Measurements from ENCODE around the gene HECTD4. TPM values are rescaled to one million over a fixed set of nuclear protein-coding genes. Genes with fewer than 3 reads are reported as not detected.

HECTD4 gene
- total and polyA plus RNA-seq, 9 of the 15 experiments (the other 6 are each of a cell fraction or from before 2014, with no cell fraction given) = 3.5 to 33.3 (median 13.5) TPM

DNA sequence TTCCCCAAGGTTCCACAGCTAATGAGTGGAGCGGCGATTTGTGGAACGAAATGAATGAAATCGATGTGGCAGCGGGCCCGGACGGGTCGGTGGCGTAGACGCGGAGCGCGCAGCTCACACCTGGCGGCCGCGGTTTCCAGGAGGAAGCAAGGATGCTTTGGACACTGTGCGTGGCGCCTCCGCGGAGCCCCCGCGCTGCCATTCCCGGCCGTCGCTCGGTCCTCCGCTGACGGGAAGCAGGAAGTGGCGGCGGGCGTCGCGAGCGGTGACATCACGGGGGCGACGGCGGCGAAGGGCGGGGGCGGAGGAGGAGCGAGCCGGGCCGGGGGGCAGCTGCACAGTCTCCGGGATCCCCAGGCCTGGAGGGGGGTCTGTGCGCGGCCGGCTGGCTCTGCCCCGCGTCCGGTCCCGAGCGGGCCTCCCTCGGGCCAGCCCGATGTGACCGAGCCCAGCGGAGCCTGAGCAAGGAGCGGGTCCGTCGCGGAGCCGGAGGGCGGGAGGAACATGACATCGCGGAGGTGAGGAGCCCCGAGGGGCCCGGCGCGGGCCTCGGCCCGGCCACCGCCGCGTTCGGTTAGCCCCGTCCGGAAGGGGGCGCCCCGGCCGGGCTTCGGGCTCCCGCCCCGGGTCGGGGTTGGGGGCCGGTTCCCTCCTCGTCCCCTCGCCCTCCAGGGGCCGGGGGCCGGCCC is 36.5 kb upstream of the HECTD4 start, which contains the start of gene PTPN11 (continued):
- TF ChIP-seq SMC3 (conservative IDR thresholded peaks at IDR 0.05; ENCODE audit: insufficient read depth, low read depth, low read length) = 0 out of 2 replicates have a peak, but pooled peaks have one; percentile 1
- TF ChIP-seq SPI1 (IDR thresholded peaks at IDR 0.05; ENCODE audit: borderline replicate concordance, low read depth, low read length) = peak; percentile 78
- TF ChIP-seq ZKSCAN1 (IDR thresholded peaks at IDR 0.05; ENCODE audit: low read depth, low read length) = no peak; the same call in 1 of the 2 replicates
- TF ChIP-seq GATAD2A (IDR thresholded peaks at IDR 0.05) = 0 out of 2 replicates have a peak, but pooled peaks have one; percentile 36
- TF ChIP-seq DMBX1 (CRISPR knock-in tag; IDR thresholded peaks at IDR 0.05; ENCODE audit: borderline replicate concordance) = 0 out of 2 replicates have a peak, but pooled peaks have one; percentile 16
- peak; percentile 53; the same call in 1 of the 2 replicates for TF ChIP-seq RB1 (IDR thresholded peaks at IDR 0.05; ENCODE audit: low read depth)
- TF ChIP-seq, protein P1, sequence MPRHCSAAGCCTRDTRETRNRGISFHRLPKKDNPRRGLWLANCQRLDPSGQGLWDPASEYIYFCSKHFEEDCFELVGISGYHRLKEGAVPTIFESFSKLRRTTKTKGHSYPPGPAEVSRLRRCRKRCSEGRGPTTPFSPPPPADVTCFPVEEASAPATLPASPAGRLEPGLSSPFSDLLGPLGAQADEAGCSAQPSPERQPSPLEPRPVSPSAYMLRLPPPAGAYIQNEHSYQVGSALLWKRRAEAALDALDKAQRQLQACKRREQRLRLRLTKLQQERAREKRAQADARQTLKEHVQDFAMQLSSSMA (CRISPR knock-in tag; IDR thresholded peaks at IDR 0.05) = no peak
- TF ChIP-seq, protein P2, sequence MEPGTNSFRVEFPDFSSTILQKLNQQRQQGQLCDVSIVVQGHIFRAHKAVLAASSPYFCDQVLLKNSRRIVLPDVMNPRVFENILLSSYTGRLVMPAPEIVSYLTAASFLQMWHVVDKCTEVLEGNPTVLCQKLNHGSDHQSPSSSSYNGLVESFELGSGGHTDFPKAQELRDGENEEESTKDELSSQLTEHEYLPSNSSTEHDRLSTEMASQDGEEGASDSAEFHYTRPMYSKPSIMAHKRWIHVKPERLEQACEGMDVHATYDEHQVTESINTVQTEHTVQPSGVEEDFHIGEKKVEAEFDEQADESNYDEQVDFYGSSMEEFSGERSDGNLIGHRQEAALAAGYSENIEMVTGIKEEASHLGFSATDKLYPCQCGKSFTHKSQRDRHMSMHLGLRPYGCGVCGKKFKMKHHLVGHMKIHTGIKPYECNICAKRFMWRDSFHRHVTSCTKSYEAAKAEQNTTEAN (CRISPR knock-in tag; IDR thresholded peaks at IDR 0.05) = peak; percentile 78; the same call in 1 of the 2 replicates
- 0 out of 2 replicates have a peak, but pooled peaks have one; percentile 1 for TF ChIP-seq ZNF583 (CRISPR knock-in tag; IDR thresholded peaks at IDR 0.05)
- TF ChIP-seq, protein P3, sequence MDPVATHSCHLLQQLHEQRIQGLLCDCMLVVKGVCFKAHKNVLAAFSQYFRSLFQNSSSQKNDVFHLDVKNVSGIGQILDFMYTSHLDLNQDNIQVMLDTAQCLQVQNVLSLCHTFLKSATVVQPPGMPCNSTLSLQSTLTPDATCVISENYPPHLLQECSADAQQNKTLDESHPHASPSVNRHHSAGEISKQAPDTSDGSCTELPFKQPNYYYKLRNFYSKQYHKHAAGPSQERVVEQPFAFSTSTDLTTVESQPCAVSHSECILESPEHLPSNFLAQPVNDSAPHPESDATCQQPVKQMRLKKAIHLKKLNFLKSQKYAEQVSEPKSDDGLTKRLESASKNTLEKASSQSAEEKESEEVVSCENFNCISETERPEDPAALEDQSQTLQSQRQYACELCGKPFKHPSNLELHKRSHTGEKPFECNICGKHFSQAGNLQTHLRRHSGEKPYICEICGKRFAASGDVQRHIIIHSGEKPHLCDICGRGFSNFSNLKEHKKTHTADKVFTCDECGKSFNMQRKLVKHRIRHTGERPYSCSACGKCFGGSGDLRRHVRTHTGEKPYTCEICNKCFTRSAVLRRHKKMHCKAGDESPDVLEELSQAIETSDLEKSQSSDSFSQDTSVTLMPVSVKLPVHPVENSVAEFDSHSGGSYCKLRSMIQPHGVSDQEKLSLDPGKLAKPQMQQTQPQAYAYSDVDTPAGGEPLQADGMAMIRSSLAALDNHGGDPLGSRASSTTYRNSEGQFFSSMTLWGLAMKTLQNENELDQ (CRISPR knock-in tag; IDR thresholded peaks at IDR 0.05; ENCODE audit: borderline replicate concordance) = 0 out of 2 replicates have a peak, but pooled peaks have one; percentile 80
- TF ChIP-seq, protein P4, sequence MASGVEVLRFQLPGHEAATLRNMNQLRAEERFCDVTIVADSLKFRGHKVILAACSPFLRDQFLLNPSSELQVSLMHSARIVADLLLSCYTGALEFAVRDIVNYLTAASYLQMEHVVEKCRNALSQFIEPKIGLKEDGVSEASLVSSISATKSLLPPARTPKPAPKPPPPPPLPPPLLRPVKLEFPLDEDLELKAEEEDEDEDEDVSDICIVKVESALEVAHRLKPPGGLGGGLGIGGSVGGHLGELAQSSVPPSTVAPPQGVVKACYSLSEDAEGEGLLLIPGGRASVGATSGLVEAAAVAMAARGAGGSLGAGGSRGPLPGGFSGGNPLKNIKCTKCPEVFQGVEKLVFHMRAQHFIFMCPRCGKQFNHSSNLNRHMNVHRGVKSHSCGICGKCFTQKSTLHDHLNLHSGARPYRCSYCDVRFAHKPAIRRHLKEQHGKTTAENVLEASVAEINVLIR (CRISPR knock-in tag; IDR thresholded peaks at IDR 0.05) = peak; percentile 99
- peak; percentile 86 for TF ChIP-seq PML (IDR thresholded peaks at IDR 0.05; ENCODE audit: low read length)
- peak; percentile 88 for TF ChIP-seq ZBTB7A (IDR thresholded peaks at IDR 0.05; ENCODE audit: borderline replicate concordance, control insufficient read depth, low read depth, low read length)
- TF ChIP-seq JUND (IDR thresholded peaks at IDR 0.05; ENCODE audit: borderline replicate concordance, low read depth, low read length) = peak; percentile 37
- no peak; the same call in 2 of the 3 replicates for TF ChIP-seq JUND (tag; IDR thresholded peaks at IDR 0.05; ENCODE audit: borderline replicate concordance, low read depth, low read length)
- TF ChIP-seq KLF16 (IDR thresholded peaks at IDR 0.05) = no peak
- no peak for TF ChIP-seq CEBPB (tag; IDR thresholded peaks at IDR 0.05)
- no peak for TF ChIP-seq ZFPM2 (CRISPR knock-in tag; IDR thresholded peaks at IDR 0.05)
- TF ChIP-seq SLC30A9 (CRISPR knock-in tag; IDR thresholded peaks at IDR 0.05) = no peak
- no peak for TF ChIP-seq MAFK (IDR thresholded peaks at IDR 0.05; ENCODE audit: low read length)
- TF ChIP-seq NFYB (IDR thresholded peaks at IDR 0.05; ENCODE audit: extremely low read depth, insufficient read length) = no peak
- TF ChIP-seq FUS (optimal IDR thresholded peaks at IDR 0.05; ENCODE audit: low read depth, low read length) = peak; percentile 69
- TF ChIP-seq ZSCAN29 (IDR thresholded peaks at IDR 0.05) = 0 out of 2 replicates have a peak, but pooled peaks have one; percentile 70

Measured in K562 (cell line).